Neural progenitor cell (in vitro differentiated cells): ENCODE measurements around the gene GTF3C2. TPM values are rescaled to one million over a fixed set of nuclear protein-coding genes. Genes with fewer than 3 reads are reported as not detected.

Source experiments
- DNase-seq: peaks from one replicate; pipeline ENCODE4 v3.0.0-alpha.2; 2016; ENCODE audit warnings: low spot score
- H2AFZ ChIP-seq: fragments of 200-600 bp; sonication (generic); replicated peaks from 2 replicates; pipeline ENCODE4 v1.6.1; 2016; ENCODE audit warnings: antibody characterized with exemption
- H3F3A ChIP-seq: fragments of 200-600 bp; sonication (generic); 2 replicates; pipeline ENCODE4 v1.6.1; 2016; ENCODE audit warnings: antibody characterized with exemption, low read depth
- H3K27ac ChIP-seq: fragments of 200-600 bp; sonication (generic); 2 replicates; pipeline ENCODE4 v1.5.1; 2016; ENCODE audit warnings: mild to moderate bottlenecking
- H3K27me3 ChIP-seq: fragments of 200-600 bp; sonication (generic); 2 replicates; pipeline ENCODE4 v1.6.1; 2016; ENCODE audit warnings: mild to moderate bottlenecking, moderate library complexity
- H3K36me3 ChIP-seq: fragments of 200-600 bp; sonication (generic); 2 replicates; pipeline ENCODE4 v1.5.1; 2016
- H3K4me1 ChIP-seq: fragments of 200-600 bp; sonication (generic); 2 replicates; pipeline ENCODE4 v1.6.1; 2016; ENCODE audit warnings: mixed run types
- H3K4me2 ChIP-seq: fragments of 200-600 bp; sonication (generic); 2 replicates; pipeline ENCODE4 v1.6.1; 2016
- H3K4me3 ChIP-seq: fragments of 200-600 bp; sonication (generic); 2 replicates; pipeline ENCODE4 v1.5.1; 2016
- H3K79me2 ChIP-seq: fragments of 200-600 bp; sonication (generic); 2 replicates; pipeline ENCODE4 v1.6.1; 2016; ENCODE audit warnings: low read depth
- H3K9ac ChIP-seq: fragments of 200-600 bp; sonication (generic); 2 replicates; pipeline ENCODE4 v1.6.1; 2016
- H3K9me3 ChIP-seq: fragments of 200-600 bp; sonication (generic); 2 replicates; pipeline ENCODE4 v1.5.1; 2016; ENCODE audit warnings: low read depth
- H4K20me1 ChIP-seq: fragments of 200-600 bp; sonication (generic); 2 replicates; pipeline ENCODE4 v1.6.1; 2016; ENCODE audit warnings: low read depth
- H3K27ac Mint-ChIP-seq: 3 replicates; pipeline ENCODE4 v1.8.0; 2021; ENCODE audit warnings: mixed read lengths
- H3K27me3 Mint-ChIP-seq: 2 replicates; pipeline ENCODE4 v1.8.0; 2022; ENCODE audit warnings: low read depth, mild to moderate bottlenecking, inconsistent platforms, moderate library complexity, mixed read lengths; ENCODE audit not compliant: insufficient read depth
- H3K36me3 Mint-ChIP-seq: 3 replicates; pipeline ENCODE4 v1.8.0; 2021; ENCODE audit warnings: mixed read lengths
- H3K4me1 Mint-ChIP-seq: 3 replicates; pipeline ENCODE4 v1.8.0; 2021; ENCODE audit warnings: mixed read lengths
- H3K4me3 Mint-ChIP-seq: 3 replicates; pipeline ENCODE4 v1.8.0; 2021; ENCODE audit warnings: mild to moderate bottlenecking, moderate library complexity, mixed read lengths
- H3K9me3 Mint-ChIP-seq: 3 replicates; pipeline ENCODE4 v1.8.0; 2020; ENCODE audit warnings: mixed read lengths
- CTCF ChIP-seq: fragments of 200-600 bp; sonication (generic); IDR thresholded peaks from 2 replicates; pipeline ENCODE4 v1.5.1; 2017; ENCODE audit warnings: antibody characterized with exemption, mild to moderate bottlenecking
- EZH2 ChIP-seq: fragments of 200-600 bp; sonication (generic); IDR thresholded peaks from 2 replicates; pipeline ENCODE4 v1.6.1; 2017; ENCODE audit warnings: antibody characterized with exemption, mild to moderate bottlenecking, moderate library complexity
- EZH2phosphoT487 ChIP-seq: fragments of 200-600 bp; sonication (generic); IDR thresholded peaks from 2 replicates; pipeline ENCODE4 v1.6.1; 2017; ENCODE audit warnings: antibody characterized with exemption
- total RNA-seq: library from RNA; depleted of rRNA; stranded (reverse); fragments of >200 nt; gene quantifications from 2 replicates; pipeline ENCODE4 v1.2.3, GENCODE V29; 2015; ENCODE audit warnings: low replicate concordance

The GTF3C2 gene
- total RNA-seq, 1 donor from 2014 or later: 57.3 TPM

- no peaks in the 10 kb centered on the region for H3K36me3 ChIP-seq
These were observed 39.7 kb downstream of the GTF3C2 start for GRCh38 chr2:27316655-27317412.

GRCh38 chr2:27315122-27315521, 41.4 kb downstream of the GTF3C2 start:
- peaks cover 2% of the 10 kb centered on the region for H4K20me1 ChIP-seq
- H3K4me1 ChIP-seq: no peaks in the 10 kb centered on the region

More at GRCh38 chr2:27316655-27317412, 39.7 kb downstream of the GTF3C2 start:
- no peak overlapping the region for H3K27ac ChIP-seq
- Mint-ChIP-seq H3K27me3 (no peaks in the 10 kb centered on the region), H3K9me3 (no peaks in the 10 kb centered on the region), H3K27ac (no peak overlapping the region), H3K4me3 (no peak overlapping the region), H3K36me3 (no peaks in the 10 kb centered on the region), H3K4me1 (peaks cover 6% of the 10 kb centered on the region)
- no peak overlapping the region for H3K4me3 ChIP-seq
- H3K27me3 ChIP-seq: no peaks in the 10 kb centered on the region
- DNase-seq: no peak
- H3K79me2 ChIP-seq: peaks cover 4% of the 10 kb centered on the region
- TF ChIP-seq EZH2: no peak
- H3K4me1 ChIP-seq: no peaks in the 10 kb centered on the region
- H2AFZ ChIP-seq: no peak overlapping the region
- no peak overlapping the region for H3K9ac ChIP-seq
- no peak overlapping the region for H3K4me2 ChIP-seq
- no peaks in the 10 kb centered on the region for H3K9me3 ChIP-seq
- H3F3A ChIP-seq: no peaks in the 10 kb centered on the region
- peaks cover 2% of the 10 kb centered on the region for H4K20me1 ChIP-seq

GRCh38 chr2:27314709-27315108, 41.9 kb downstream of the GTF3C2 start:
- Histone ChIP-seq H4K20me1 (peaks cover 5% of the 10 kb centered on the region), H3F3A (no peaks in the 10 kb centered on the region), H3K27me3 (no peaks in the 10 kb centered on the region), H3K9me3 (no peaks in the 10 kb centered on the region), H3K36me3 (no peaks in the 10 kb centered on the region), H3K4me1 (no peaks in the 10 kb centered on the region), H3K4me3 (no peak overlapping the region), H3K9ac (no peak overlapping the region), H3K27ac (no peak overlapping the region), H3K79me2 (no peaks in the 10 kb centered on the region), H2AFZ (no peak overlapping the region), H3K4me2 (no peak overlapping the region)
- TF ChIP-seq EZH2 (no peak), EZH2phosphoT487 (no peak), CTCF (no peak)
- no peak for DNase-seq
- H3K4me1 Mint-ChIP-seq: no peaks in the 10 kb centered on the region
- H3K4me3 Mint-ChIP-seq: no peak overlapping the region
- H3K27ac Mint-ChIP-seq: no peak overlapping the region
- H3K27me3 Mint-ChIP-seq: peaks cover 2% of the 10 kb centered on the region
- H3K9me3 Mint-ChIP-seq: no peaks in the 10 kb centered on the region
- peaks cover 2% of the 10 kb centered on the region for H3K36me3 Mint-ChIP-seq

More at GRCh38 chr2:27315122-27315521, 41.4 kb downstream of the GTF3C2 start:
- no peak overlapping the region for H3K27ac Mint-ChIP-seq
- Histone ChIP-seq H3K4me3 (no peak overlapping the region), H3K36me3 (no peaks in the 10 kb centered on the region), H3K4me2 (no peak overlapping the region), H3K9ac (no peak overlapping the region), H3K27ac (no peak overlapping the region), H3K27me3 (no peaks in the 10 kb centered on the region), H2AFZ (no peak overlapping the region), H3K9me3 (no peaks in the 10 kb centered on the region), H3F3A (no peaks in the 10 kb centered on the region), H3K79me2 (no peaks in the 10 kb centered on the region)
- no peaks in the 10 kb centered on the region for H3K4me1 Mint-ChIP-seq
- H3K36me3 Mint-ChIP-seq: peaks cover 2% of the 10 kb centered on the region
- no peak overlapping the region for H3K4me3 Mint-ChIP-seq
- H3K9me3 Mint-ChIP-seq: no peaks in the 10 kb centered on the region
- peaks cover 2% of the 10 kb centered on the region for H3K27me3 Mint-ChIP-seq
- TF ChIP-seq EZH2phosphoT487 (no peak), EZH2 (no peak), CTCF (no peak)
- no peak for DNase-seq
